Uterus (tissue), 2 donors: Measurements from ENCODE around the gene CACNA2D1.

Source experiments
- CTCF ChIP-seq, 4 experiments: fragments of 200-600 bp in 2 of 4; fragments of 450-650 bp in 2 of 4; sonication (generic) in 2 of 4; IDR thresholded peaks; one replicate each; pipeline ENCODE4 v1.5.1; 2016 to 2019; ENCODE audit warnings: antibody characterized with exemption in 4 of 4, mild to moderate bottlenecking in 2 of 4, moderate library complexity in 1 of 4
- POLR2A ChIP-seq, 2 donors: fragments of 450-650 bp; IDR thresholded peaks; one replicate each; pipeline ENCODE4 v1.6.1; 2016; ENCODE audit warnings: antibody characterized with exemption in 2 of 2, mild to moderate bottlenecking in 1 of 2, moderate library complexity in 1 of 2

- TF ChIP-seq CTCF (IDR thresholded peaks at IDR 0.05) = no peak
- TF ChIP-seq POLR2A (IDR thresholded peaks at IDR 0.05) = no peak
Measured at GRCh38 chr7:82471351-82472020, 27.9 kb upstream of the CACNA2D1 start.
